Stimulated activated memory B cell treated with anti-CD40 and anti-IgM and Interleukin-4, amounts not matched to agents 10 μg/mL and 1 μg/mL and 100 μg/mL, for 72 hours (primary cell): Measurements from ENCODE around the gene CTSV.
A peak's percentile ranks its signal among the peaks of the same experiment; 100 is the strongest.
"Not testable (repeated sequence)": the region's sequence is repeated elsewhere in the genome, so short reads cannot be mapped to it uniquely, and the experiment has no call there.

Experiments
- ATAC-seq: fragments of 150-1000 bp; cut with Tn5 transposase; 2 replicates; pipeline ENCODE4 v1.10.0; 2021
- H3K27ac Mint-ChIP-seq: one replicate; pipeline ENCODE4 v1.8.0; 2022; ENCODE audit warnings: mild to moderate bottlenecking, mixed read lengths
- H3K27me3 Mint-ChIP-seq: one replicate; pipeline ENCODE4 v1.8.0; 2022; ENCODE audit warnings: mixed read lengths
- H3K36me3 Mint-ChIP-seq: one replicate; pipeline ENCODE4 v1.8.0; 2022; ENCODE audit warnings: mixed read lengths
- H3K4me1 Mint-ChIP-seq: one replicate; pipeline ENCODE4 v1.8.0; 2022; ENCODE audit warnings: mixed read lengths
- H3K4me3 Mint-ChIP-seq: one replicate; pipeline ENCODE4 v1.8.0; 2022; ENCODE audit warnings: mild to moderate bottlenecking, moderate library complexity, mixed read lengths
- H3K9me3 Mint-ChIP-seq: one replicate; pipeline ENCODE4 v1.8.0; 2022; ENCODE audit warnings: mixed read lengths

Gene CTSV

GRCh38 chr9:96997009-96997701, 41.8 kb downstream of the CTSV start:
- ATAC-seq, H3K27ac Mint-ChIP-seq, H3K4me3 Mint-ChIP-seq, H3K9me3 Mint-ChIP-seq, H3K27me3 Mint-ChIP-seq, H3K36me3 Mint-ChIP-seq: not testable (repeated sequence)
- peaks cover 41% of the 10 kb centered on the region for H3K4me1 Mint-ChIP-seq

- ATAC-seq, H3K4me3 Mint-ChIP-seq: not testable (repeated sequence)
Observed at GRCh38 chr9:96994531-96995016, 44.4 kb downstream of the CTSV start.

GRCh38 chr9:96992303-96992702, 46.6 kb downstream of the CTSV start:
- ATAC-seq, H3K27me3 Mint-ChIP-seq, H3K4me3 Mint-ChIP-seq, H3K27ac Mint-ChIP-seq, H3K36me3 Mint-ChIP-seq, H3K9me3 Mint-ChIP-seq: not testable (repeated sequence)
- peaks cover 33% of the 10 kb centered on the region for H3K4me1 Mint-ChIP-seq

More at GRCh38 chr9:96994531-96995016, 44.4 kb downstream of the CTSV start:
- H3K9me3 Mint-ChIP-seq, H3K27ac Mint-ChIP-seq, H3K36me3 Mint-ChIP-seq, H3K27me3 Mint-ChIP-seq: not testable (repeated sequence)
- H3K4me1 Mint-ChIP-seq, result peaks cover 30% of the 10 kb centered on the region

GRCh38 chr9:96989747-96990318, 49.1 kb downstream of the CTSV start:
- not testable (repeated sequence) for H3K4me3 Mint-ChIP-seq, H3K27me3 Mint-ChIP-seq, H3K36me3 Mint-ChIP-seq, H3K27ac Mint-ChIP-seq, H3K9me3 Mint-ChIP-seq
- ATAC-seq, result peak; percentile 54
- peaks cover 34% of the 10 kb centered on the region for H3K4me1 Mint-ChIP-seq

GRCh38 chr9:96984887-96985286, 54.1 kb downstream of the CTSV start:
- H3K27ac Mint-ChIP-seq, H3K9me3 Mint-ChIP-seq: not testable (repeated sequence)

GRCh38 chr9:96984139-96984538, 54.8 kb downstream of the CTSV start:
- H3K36me3 Mint-ChIP-seq, H3K27ac Mint-ChIP-seq, H3K4me3 Mint-ChIP-seq, H3K27me3 Mint-ChIP-seq, ATAC-seq, H3K9me3 Mint-ChIP-seq: not testable (repeated sequence)
- H3K4me1 Mint-ChIP-seq, result peaks cover 24% of the 10 kb centered on the region

More at GRCh38 chr9:96984887-96985286, 54.1 kb downstream of the CTSV start:
- not testable (repeated sequence) for ATAC-seq, H3K36me3 Mint-ChIP-seq, H3K27me3 Mint-ChIP-seq, H3K4me3 Mint-ChIP-seq
- H3K4me1 Mint-ChIP-seq, result peaks cover 27% of the 10 kb centered on the region

- not testable (repeated sequence) for H3K9me3 Mint-ChIP-seq, H3K36me3 Mint-ChIP-seq, H3K4me3 Mint-ChIP-seq, H3K27me3 Mint-ChIP-seq, ATAC-seq, H3K27ac Mint-ChIP-seq
- H3K4me1 Mint-ChIP-seq, result peaks cover 25% of the 10 kb centered on the region
Observed at GRCh38 chr9:96983496-96984122, 55.3 kb downstream of the CTSV start.
